HL-60 (cell line): ENCODE measurements around the gene GPHN.

Experiments
- CTCF ChIP-seq: IDR thresholded peaks from one replicate; pipeline ENCODE4 v1.5.1; 2011; ENCODE audit warnings: low read length, control low read depth, inconsistent platforms; ENCODE audit not compliant: insufficient read depth
- TF ChIP-seq, protein P1 (sequence below): IDR thresholded peaks from 2 replicates; pipeline ENCODE4 v1.6.1; 2012; ENCODE audit warnings: low read depth; ENCODE audit not compliant: insufficient replicate concordance

- no peak for TF ChIP-seq CTCF
- TF ChIP-seq, protein P1, sequence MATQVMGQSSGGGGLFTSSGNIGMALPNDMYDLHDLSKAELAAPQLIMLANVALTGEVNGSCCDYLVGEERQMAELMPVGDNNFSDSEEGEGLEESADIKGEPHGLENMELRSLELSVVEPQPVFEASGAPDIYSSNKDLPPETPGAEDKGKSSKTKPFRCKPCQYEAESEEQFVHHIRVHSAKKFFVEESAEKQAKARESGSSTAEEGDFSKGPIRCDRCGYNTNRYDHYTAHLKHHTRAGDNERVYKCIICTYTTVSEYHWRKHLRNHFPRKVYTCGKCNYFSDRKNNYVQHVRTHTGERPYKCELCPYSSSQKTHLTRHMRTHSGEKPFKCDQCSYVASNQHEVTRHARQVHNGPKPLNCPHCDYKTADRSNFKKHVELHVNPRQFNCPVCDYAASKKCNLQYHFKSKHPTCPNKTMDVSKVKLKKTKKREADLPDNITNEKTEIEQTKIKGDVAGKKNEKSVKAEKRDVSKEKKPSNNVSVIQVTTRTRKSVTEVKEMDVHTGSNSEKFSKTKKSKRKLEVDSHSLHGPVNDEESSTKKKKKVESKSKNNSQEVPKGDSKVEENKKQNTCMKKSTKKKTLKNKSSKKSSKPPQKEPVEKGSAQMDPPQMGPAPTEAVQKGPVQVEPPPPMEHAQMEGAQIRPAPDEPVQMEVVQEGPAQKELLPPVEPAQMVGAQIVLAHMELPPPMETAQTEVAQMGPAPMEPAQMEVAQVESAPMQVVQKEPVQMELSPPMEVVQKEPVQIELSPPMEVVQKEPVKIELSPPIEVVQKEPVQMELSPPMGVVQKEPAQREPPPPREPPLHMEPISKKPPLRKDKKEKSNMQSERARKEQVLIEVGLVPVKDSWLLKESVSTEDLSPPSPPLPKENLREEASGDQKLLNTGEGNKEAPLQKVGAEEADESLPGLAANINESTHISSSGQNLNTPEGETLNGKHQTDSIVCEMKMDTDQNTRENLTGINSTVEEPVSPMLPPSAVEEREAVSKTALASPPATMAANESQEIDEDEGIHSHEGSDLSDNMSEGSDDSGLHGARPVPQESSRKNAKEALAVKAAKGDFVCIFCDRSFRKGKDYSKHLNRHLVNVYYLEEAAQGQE = no peak
Measured at GRCh38 chr14:67195279-67195678, 687.3 kb downstream of the GPHN start.
